Anterior cingulate cortex (tissue), 58 donors: ENCODE measurements around the gene ANKEF1.

Experiments used
- DNase-seq, 58 donors: peaks; one replicate each; lab custom pipeline; 2025; lab: John Stamatoyannopoulos, UW

Gene ANKEF1

DNA sequence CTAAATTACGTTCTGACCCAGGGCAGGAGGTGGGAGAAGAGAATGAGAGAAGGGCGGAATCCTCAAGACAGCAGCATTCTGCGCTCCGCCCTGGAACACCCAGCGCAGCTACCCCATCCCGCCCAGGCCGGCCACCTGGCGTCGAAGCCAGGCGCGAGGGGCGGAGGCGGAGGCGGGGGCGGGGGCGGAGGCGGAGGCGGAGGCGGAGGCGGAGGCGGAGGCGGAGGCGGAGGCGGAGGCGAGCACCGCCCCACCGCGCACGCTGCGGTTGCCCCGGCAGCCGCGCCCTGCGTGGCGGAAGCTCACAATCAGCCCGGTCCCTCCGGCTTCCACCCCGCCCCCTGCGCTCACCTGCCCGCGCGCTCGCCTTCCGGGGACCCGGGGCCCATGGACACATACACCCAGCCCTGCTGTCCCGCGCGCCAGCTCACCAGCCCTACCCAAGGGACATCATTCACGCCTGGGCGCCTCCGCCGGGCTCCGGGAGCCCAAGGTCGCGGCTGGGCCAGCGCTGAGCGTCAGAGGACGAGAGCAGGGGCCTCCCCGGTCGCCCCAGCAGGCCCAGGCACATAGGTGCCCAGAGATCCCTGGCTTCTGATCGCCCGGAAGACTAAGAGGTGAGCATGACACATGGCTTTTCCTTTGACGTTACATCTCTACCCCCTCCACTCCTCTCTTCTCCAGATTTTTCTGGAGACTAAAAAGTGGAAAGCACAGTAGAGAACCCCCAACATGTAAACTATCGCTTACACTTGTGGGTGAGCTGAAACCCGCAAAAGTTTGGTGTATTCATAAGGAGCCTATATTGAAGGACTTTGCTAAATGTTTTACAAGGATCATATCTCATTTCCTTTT, at the start of gene ANKEF1:
ANKEF1 (plus strand) TSS at position 271 of the 855 bp plus-strand sequence. CDS start 3,315 bp downstream, outside the sequence.
- DNase-seq, result peak in 48 of 58 donors; percentile 7 to 69 (median 38)

GRCh38 chr20:9985281-9985680, 49.5 kb upstream of the ANKEF1 start:
- DNase-seq, result no peak

- DNase-seq, result no peak
Observed at GRCh38 chr20:9985773-9986172, 49.0 kb upstream of the ANKEF1 start.

- DNase-seq, result peak in 1 of 58 donors; percentile 14
Observed at GRCh38 chr20:9989066-9989724, 45.6 kb upstream of the ANKEF1 start.

GRCh38 chr20:9993137-9993536, 41.6 kb upstream of the ANKEF1 start:
- no peak for DNase-seq

DNA sequence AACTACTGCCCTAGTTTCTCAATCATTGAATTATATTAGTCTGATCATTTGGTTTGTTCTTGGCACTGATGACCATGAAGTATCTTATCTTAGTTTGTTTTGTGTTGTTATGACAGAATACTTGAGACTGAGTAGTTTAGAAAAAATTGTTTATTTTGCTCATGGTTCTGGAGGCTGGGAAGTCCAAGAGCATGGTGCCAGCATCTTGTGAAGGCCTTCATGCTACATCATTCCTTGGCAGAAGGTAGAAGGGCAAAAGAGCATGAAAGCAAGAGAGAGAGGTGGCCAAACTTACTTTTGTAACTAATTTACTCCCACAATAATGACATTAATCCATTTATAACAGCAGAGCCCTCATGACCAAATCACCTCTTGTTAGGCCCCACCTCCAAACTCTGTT, 40.1 kb upstream of the ANKEF1 start:
- DNase-seq, result no peak

GRCh38 chr20:9995510-9996272, 39.1 kb upstream of the ANKEF1 start:
- DNase-seq, result peak in 1 of 58 donors; percentile 1

- DNase-seq, result no peak
Observed at GRCh38 chr20:9996944-9997343, 37.8 kb upstream of the ANKEF1 start.

- DNase-seq, result peak in 3 of 58 donors; percentile 1 to 11 (median 4)
Observed at GRCh38 chr20:9999645-10000044, 35.1 kb upstream of the ANKEF1 start.

GRCh38 chr20:10002866-10003265, 31.9 kb upstream of the ANKEF1 start:
- no peak for DNase-seq

DNA sequence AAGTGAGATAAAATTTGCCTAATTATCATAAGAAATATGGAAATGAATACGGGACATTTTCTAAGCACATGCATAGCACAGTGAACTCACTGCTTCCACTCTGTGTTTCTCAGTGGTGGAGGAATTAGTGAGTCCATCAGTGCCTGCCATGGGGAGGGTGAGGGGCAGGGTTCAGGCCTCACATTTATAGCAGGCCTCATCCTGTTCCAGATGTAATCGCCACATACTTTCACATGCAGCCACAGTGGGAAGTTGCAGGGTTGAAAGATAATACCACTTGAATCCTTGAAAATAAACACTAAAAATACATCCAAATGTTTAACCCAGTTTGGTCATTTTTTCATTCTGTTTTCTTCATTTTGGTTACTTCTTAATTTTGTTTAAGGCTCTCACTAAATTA, 29.9 kb upstream of the ANKEF1 start:
- DNase-seq, result no peak

DNA sequence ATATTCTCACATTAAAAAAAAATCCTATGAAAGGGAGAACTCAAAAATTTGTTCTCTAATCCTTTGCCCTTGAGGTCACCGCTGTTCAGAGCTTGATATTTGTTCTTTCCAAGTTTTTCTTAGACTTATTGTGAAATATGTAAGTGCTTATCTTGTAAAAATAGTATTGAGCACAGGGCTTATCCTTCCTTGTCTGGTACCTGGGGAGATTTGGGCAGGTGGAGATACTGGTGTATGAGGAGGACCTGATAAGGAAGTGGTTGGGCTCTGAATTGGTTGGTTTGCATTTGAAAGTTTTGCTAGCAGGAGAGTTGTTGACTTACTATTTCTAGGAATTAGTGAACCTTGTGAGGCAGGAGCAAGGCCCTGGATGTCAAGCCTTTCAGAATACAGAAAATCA, 28.9 kb upstream of the ANKEF1 start:
- no peak for DNase-seq

DNA sequence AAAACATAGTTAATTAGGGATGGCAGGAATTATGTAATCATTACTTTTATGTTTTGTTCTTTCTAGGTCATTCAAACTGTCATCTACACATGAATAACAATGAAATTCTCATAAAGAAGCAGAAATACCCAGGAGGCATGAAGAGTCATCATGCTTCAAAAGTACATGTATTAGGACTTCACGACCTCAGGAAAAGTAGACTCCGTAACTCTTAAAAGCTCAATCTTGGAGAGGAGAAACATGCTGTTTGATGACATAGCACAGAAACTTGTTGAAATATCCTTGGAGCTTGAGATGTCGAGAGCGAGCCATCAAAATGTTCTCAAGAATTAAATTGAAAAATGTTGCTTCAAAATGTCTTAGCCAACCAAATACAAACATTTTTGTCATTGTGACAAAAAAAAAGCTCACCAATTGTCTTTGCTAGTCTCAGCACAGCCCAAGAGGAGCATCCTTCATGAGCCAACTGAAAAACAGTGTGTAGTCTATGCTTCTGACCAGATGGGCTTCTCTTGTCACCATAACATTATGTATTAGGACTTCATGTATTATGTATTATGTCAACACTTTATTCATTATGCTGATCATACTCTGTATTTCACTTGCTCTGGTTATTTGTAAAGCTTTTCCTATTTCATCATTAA, 28.2 kb upstream of the ANKEF1 start:
- DNase-seq, result no peak

DNA sequence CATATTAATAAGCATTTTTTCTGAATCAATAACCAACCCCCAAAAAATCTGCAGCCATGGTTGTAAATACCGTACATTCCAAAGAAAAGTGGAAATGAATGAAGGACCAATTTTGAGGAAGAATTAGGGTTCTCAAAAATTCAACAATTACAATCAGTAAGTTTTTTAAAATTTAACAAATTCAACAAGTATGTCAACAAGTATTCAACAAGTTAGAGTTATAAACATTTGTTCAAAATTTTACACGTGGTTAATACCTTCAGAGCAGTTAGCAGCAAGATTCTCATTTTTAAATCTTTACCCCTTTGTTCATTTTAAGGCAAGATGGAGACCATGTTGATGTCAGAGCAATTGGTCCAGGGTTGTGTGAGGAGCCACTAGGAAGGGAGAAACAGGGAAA, 27.6 kb upstream of the ANKEF1 start:
- DNase-seq, result no peak

DNA sequence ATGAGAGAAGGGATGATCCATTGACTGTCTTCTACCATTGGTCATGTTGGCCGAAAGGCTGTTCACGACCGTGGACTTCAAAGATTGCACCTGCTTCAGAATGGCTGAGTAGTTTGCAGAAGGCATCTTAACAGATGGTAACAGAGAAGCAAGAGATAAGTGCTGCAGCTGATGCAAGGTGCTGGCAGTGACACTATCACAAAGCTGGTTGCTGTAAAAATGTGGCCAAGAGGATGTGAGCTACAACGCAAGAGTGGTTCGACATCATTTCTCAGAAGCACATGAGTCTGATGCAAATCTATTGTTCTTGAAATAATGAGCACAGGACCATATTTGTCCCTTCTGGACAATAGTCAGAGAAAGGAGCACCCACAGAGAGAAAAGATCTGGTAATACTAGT, 27.0 kb upstream of the ANKEF1 start:
- DNase-seq, result no peak

GRCh38 chr20:10012464-10012863, 22.3 kb upstream of the ANKEF1 start:
- DNase-seq, result no peak

DNA sequence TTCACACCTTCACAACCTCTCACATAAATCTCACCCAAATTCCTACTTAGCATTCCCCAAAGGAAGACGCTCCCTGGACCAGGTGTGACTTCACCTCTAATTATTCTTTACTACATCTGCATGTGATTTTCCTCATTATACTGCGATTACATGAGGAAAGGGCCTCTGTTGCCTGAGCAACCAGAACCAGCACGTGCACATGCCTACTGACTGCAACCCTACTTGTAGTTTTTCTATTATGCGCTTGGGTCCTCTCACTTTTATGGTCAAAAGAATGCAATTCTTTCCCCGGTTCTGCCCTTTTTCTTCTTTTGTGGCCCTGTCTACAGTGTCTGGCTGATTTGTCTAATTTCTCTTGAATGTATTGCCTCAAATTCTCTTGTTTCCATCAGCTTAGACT, 20.4 kb upstream of the ANKEF1 start:
- DNase-seq, result no peak

GRCh38 chr20:10020937-10021336, 13.8 kb upstream of the ANKEF1 start:
- DNase-seq, result no peak

- no peak for DNase-seq
Observed at GRCh38 chr20:10022625-10023024, 12.2 kb upstream of the ANKEF1 start.

DNA sequence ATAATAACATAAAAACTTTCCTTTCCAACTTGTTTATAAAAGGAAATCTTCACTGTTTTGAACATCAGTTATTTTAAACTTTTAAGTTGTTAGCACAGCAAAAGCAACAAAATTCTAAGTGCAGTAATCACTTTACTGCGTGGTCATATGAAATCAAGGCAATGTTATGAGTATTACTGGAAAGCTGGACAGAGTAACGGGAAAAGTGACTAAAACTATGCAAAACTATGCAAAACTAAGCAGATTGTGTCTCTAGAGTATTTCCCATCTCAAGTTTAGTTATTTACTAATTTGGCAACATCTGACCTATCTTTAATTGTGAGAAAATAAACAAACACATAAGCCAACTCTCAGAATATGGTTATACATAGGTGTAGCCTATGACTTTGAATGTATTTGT, 10.9 kb upstream of the ANKEF1 start:
- DNase-seq, result no peak
